ENCODE data around the gene SLC24A3. TPM values are rescaled to one million over a fixed set of nuclear protein-coding genes. Genes with fewer than 3 reads are reported as not detected.

Gene SLC24A3
- total and polyA plus RNA-seq, 2 of the 13 experiments (the other 11 are each of a cell fraction or from before 2014, with no cell fraction given), result not detected

DNA sequence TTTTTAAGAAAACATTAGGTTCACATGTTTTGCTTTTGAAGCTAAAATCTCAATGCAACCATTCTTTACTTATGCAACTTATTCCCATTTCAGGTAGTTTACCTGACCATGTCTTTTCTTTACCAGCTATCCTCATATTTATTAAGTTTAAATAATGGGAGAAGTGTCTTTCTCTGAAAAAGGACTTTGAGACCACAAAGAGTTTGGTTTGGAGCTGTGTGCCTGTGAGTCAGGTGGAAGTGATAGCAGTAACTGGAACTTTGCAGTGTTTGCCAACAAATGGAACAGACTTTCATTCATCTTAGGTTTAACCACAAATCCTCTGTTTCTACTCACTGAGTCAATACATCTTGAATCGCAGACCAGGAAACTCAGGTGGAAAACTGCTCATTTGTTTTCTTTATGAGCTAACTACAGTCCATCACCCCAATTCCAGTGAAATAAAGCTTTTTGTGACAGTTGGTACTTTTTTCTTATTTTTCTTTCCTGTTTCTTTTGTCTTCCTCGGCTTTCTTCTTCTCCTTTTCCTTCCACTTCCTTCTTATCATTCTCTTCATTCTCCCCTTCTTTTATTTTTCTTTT, 397.3 kb downstream of the SLC24A3 start (continued):
- TF ChIP-seq ZNF124 (CRISPR knock-in tag; IDR thresholded peaks at IDR 0.05) (peak; percentile 31; the same call in 1 of the 2 replicates), ZNF234 (CRISPR knock-in tag; conservative IDR thresholded peaks at IDR 0.05) (no peak), SIN3A (IDR thresholded peaks at IDR 0.05; ENCODE audit: borderline replicate concordance, low read depth, low read length) (no peak), ZNF615 (CRISPR knock-in tag; IDR thresholded peaks at IDR 0.05; ENCODE audit: borderline replicate concordance) (no peak), CREM (IDR thresholded peaks at IDR 0.05) (peak; percentile 89), CREM (CRISPR knock-in tag; IDR thresholded peaks at IDR 0.05) (no peak), XRCC5 (optimal IDR thresholded peaks at IDR 0.05; ENCODE audit: low read length) (no peak), RERE (CRISPR knock-in tag; IDR thresholded peaks at IDR 0.05; ENCODE audit: low read depth) (peak; percentile 75; the same call in 1 of the 2 replicates), ZSCAN31 (CRISPR knock-in tag; IDR thresholded peaks at IDR 0.05; ENCODE audit: low read depth) (no peak), ZC3H4 (CRISPR knock-in tag; IDR thresholded peaks at IDR 0.05; ENCODE audit: borderline replicate concordance) (no peak), ZNF232 (CRISPR knock-in tag; IDR thresholded peaks at IDR 0.05; ENCODE audit: borderline replicate concordance) (no peak), ZNF205 (CRISPR knock-in tag; IDR thresholded peaks at IDR 0.05) (0 out of 2 replicates have a peak, but pooled peaks have one; percentile 50), RNF2 (conservative IDR thresholded peaks at IDR 0.05; ENCODE audit: low read depth) (no peak), YEATS4 (CRISPR knock-in tag; IDR thresholded peaks at IDR 0.05; ENCODE audit: borderline replicate concordance) (no peak), HHEX (CRISPR knock-in tag; IDR thresholded peaks at IDR 0.05) (peak; percentile 27; the same call in 1 of the 2 replicates), CHD2 (IDR thresholded peaks at IDR 0.05; ENCODE audit: low read depth, low read length) (no peak)
- TF ChIP-seq, protein P1, sequence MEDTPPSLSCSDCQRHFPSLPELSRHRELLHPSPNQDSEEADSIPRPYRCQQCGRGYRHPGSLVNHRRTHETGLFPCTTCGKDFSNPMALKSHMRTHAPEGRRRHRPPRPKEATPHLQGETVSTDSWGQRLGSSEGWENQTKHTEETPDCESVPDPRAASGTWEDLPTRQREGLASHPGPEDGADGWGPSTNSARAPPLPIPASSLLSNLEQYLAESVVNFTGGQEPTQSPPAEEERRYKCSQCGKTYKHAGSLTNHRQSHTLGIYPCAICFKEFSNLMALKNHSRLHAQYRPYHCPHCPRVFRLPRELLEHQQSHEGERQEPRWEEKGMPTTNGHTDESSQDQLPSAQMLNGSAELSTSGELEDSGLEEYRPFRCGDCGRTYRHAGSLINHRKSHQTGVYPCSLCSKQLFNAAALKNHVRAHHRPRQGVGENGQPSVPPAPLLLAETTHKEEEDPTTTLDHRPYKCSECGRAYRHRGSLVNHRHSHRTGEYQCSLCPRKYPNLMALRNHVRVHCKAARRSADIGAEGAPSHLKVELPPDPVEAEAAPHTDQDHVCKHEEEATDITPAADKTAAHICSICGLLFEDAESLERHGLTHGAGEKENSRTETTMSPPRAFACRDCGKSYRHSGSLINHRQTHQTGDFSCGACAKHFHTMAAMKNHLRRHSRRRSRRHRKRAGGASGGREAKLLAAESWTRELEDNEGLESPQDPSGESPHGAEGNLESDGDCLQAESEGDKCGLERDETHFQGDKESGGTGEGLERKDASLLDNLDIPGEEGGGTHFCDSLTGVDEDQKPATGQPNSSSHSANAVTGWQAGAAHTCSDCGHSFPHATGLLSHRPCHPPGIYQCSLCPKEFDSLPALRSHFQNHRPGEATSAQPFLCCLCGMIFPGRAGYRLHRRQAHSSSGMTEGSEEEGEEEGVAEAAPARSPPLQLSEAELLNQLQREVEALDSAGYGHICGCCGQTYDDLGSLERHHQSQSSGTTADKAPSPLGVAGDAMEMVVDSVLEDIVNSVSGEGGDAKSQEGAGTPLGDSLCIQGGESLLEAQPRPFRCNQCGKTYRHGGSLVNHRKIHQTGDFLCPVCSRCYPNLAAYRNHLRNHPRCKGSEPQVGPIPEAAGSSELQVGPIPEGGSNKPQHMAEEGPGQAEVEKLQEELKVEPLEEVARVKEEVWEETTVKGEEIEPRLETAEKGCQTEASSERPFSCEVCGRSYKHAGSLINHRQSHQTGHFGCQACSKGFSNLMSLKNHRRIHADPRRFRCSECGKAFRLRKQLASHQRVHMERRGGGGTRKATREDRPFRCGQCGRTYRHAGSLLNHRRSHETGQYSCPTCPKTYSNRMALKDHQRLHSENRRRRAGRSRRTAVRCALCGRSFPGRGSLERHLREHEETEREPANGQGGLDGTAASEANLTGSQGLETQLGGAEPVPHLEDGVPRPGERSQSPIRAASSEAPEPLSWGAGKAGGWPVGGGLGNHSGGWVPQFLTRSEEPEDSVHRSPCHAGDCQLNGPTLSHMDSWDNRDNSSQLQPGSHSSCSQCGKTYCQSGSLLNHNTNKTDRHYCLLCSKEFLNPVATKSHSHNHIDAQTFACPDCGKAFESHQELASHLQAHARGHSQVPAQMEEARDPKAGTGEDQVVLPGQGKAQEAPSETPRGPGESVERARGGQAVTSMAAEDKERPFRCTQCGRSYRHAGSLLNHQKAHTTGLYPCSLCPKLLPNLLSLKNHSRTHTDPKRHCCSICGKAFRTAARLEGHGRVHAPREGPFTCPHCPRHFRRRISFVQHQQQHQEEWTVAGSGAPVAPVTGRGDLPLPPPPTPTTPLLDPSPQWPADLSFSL (CRISPR knock-in tag; IDR thresholded peaks at IDR 0.05), result peak; percentile 76; the same call in 1 of the 2 replicates
- TF ChIP-seq, protein P2, sequence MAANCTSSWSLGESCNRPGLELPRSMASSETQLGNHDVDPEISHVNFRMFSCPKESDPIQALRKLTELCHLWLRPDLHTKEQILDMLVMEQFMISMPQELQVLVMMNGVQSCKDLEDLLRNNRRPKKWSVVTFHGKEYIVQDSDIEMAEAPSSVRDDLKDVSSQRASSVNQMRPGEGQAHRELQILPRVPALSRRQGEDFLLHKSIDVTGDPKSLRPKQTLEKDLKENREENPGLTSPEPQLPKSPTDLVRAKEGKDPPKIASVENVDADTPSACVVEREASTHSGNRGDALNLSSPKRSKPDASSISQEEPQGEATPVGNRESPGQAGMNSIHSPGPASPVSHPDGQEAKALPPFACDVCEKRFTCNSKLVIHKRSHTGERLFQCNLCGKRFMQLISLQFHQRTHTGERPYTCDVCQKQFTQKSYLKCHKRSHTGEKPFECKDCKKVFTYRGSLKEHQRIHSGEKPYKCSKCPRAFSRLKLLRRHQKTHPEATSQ (CRISPR knock-in tag; IDR thresholded peaks at IDR 0.05; ENCODE audit: borderline replicate concordance), result no peak
